Smooth muscle cell (in vitro differentiated cells): ENCODE data around the gene TFF1. TPM values are rescaled to one million over a fixed set of nuclear protein-coding genes. Genes with fewer than 3 reads are reported as not detected.

ENCODE experiments used
- DNase-seq: peaks from one replicate; lab custom pipeline; 2025; ENCODE audit not compliant: unreplicated experiment; lab: John Stamatoyannopoulos, UW
- H2AFZ ChIP-seq: fragments of 200-600 bp; sonication (generic); 2 replicates; pipeline ENCODE4 v1.6.0; 2016; ENCODE audit warnings: antibody characterized with exemption, low read depth, mild to moderate bottlenecking
- H3F3A ChIP-seq: fragments of 200-600 bp; sonication (generic); 2 replicates; pipeline ENCODE4 v1.6.0; 2017; ENCODE audit warnings: antibody characterized with exemption, low read depth
- H3K27ac ChIP-seq: fragments of 200-600 bp; sonication (generic); 2 replicates; pipeline ENCODE4 v1.5.1; 2016; ENCODE audit warnings: low read depth, mild to moderate bottlenecking
- H3K27me3 ChIP-seq: fragments of 200-600 bp; sonication (generic); 2 replicates; pipeline ENCODE4 v1.6.1; 2016; ENCODE audit warnings: low read depth, mild to moderate bottlenecking
- H3K36me3 ChIP-seq: fragments of 200-600 bp; sonication (generic); 2 replicates; pipeline ENCODE4 v1.5.1; 2016; ENCODE audit warnings: low read depth
- H3K4me1 ChIP-seq: fragments of 200-600 bp; sonication (generic); 2 replicates; pipeline ENCODE4 v1.5.1; 2016; ENCODE audit warnings: low read depth
- H3K4me2 ChIP-seq: fragments of 200-600 bp; sonication (generic); 2 replicates; pipeline ENCODE4 v1.6.0; 2016; ENCODE audit warnings: mild to moderate bottlenecking
- H3K4me3 ChIP-seq: fragments of 200-600 bp; sonication (generic); 2 replicates; pipeline ENCODE4 v1.5.1; 2016; ENCODE audit warnings: mild to moderate bottlenecking
- H3K79me2 ChIP-seq: fragments of 200-600 bp; sonication (generic); 2 replicates; pipeline ENCODE4 v1.6.0; 2016; ENCODE audit warnings: low read depth, mild to moderate bottlenecking
- H3K9ac ChIP-seq: fragments of 200-600 bp; sonication (generic); 2 replicates; pipeline ENCODE4 v1.6.0; 2016; ENCODE audit warnings: low read depth
- H3K9me3 ChIP-seq: fragments of 200-600 bp; sonication (generic); replicated peaks from 2 replicates; pipeline ENCODE4 v1.5.1; 2016; ENCODE audit warnings: low read depth
- H4K20me1 ChIP-seq: fragments of 200-600 bp; sonication (generic); 2 replicates; pipeline ENCODE4 v1.6.0; 2016; ENCODE audit warnings: low read depth
- WGBS: methylation state at CpG from one replicate; pipeline ENCODE4 v1.1.7; 2016; ENCODE audit warnings: low lambda C conversion rate; 5-methylcytosine and 5-hydroxymethylcytosine counted together
- polyA plus RNA-seq: library from polyadenylated mRNA; unstranded; fragments of >200 nt; fragmentation: Nextera tagmentation; extraction: Ambion mirVana; gene quantifications from 2 replicates; pipeline ENCODE4 v1.2.1, GENCODE V29; 2016
- total RNA-seq: library from RNA; depleted of rRNA; stranded (reverse); fragments of >200 nt; gene quantifications from 2 replicates; pipeline ENCODE4 v1.2.3, GENCODE V29; 2014
- TF ChIP-seq, protein P1 (sequence below): fragments of 200-600 bp; sonication (generic); IDR thresholded peaks from 2 replicates; pipeline ENCODE4 v1.5.1; 2017; ENCODE audit warnings: borderline replicate concordance, mild to moderate bottlenecking, antibody characterized with exemption; ENCODE audit not compliant: insufficient read depth, poor library complexity, severe bottlenecking

The TFF1 gene
- total and polyA plus RNA-seq, 2 experiments from 2014 or later: 7.9 to 8.6 TPM

DNA sequence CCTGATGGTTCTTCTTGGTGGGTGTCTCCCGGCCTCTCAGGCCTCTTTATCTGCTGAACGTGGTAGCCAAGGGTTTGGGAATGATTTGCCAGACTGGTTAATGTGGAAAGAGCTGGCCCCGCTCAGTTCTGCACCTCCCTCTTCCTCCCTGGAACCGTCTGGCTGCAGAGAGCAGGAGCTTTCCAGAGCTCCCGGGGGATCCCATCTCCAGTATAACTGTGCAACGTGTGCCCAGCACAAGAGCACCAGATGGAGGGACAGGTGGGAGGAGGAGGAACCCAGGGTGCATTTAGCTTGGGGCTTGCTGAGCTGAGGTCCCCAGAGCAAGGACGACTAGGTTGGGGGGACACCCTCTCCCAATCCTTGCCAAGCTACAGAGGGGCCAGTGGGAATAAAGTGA is 5.0 kb downstream of the TFF1 start:
- Histone ChIP-seq H3K9ac (no peak overlapping the region), H3K4me1 (no peaks in the 10 kb centered on the region), H3K4me3 (no peak overlapping the region), H3K9me3 (no peaks in the 10 kb centered on the region), H4K20me1 (no peaks in the 10 kb centered on the region), H3K79me2 (no peaks in the 10 kb centered on the region), H3K27me3 (no peaks in the 10 kb centered on the region), H2AFZ (no peak overlapping the region), H3K4me2 (no peak overlapping the region), H3K27ac (no peak overlapping the region), H3K36me3 (no peaks in the 10 kb centered on the region), H3F3A (no peaks in the 10 kb centered on the region)
- 86% methylated on average over 7 of the region's 7 CpGs for WGBS
- no peak for DNase-seq
- TF ChIP-seq, protein P1, sequence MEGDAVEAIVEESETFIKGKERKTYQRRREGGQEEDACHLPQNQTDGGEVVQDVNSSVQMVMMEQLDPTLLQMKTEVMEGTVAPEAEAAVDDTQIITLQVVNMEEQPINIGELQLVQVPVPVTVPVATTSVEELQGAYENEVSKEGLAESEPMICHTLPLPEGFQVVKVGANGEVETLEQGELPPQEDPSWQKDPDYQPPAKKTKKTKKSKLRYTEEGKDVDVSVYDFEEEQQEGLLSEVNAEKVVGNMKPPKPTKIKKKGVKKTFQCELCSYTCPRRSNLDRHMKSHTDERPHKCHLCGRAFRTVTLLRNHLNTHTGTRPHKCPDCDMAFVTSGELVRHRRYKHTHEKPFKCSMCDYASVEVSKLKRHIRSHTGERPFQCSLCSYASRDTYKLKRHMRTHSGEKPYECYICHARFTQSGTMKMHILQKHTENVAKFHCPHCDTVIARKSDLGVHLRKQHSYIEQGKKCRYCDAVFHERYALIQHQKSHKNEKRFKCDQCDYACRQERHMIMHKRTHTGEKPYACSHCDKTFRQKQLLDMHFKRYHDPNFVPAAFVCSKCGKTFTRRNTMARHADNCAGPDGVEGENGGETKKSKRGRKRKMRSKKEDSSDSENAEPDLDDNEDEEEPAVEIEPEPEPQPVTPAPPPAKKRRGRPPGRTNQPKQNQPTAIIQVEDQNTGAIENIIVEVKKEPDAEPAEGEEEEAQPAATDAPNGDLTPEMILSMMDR: no peak

DNA sequence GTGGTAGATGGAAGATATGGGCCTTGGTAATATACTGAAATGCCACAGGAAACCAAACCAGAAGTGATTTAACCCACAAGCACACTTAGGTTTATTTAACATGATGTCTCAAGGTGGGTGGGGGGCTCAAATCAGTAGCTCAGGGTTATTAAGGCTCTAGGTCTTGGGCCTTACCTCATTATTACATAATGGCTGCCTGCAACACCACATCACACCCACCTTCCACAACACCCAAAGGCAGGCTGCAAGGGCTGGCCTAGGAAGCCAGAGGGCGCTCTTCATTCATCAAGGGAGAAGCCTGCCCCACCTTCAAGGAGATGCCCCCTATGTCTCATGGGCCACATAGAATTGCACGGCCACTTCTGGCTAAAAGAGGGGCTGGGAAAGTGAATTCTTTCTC is 6.0 kb downstream of the TFF1 start:
- Histone ChIP-seq H3K4me2 (no peak overlapping the region), H2AFZ (no peak overlapping the region), H3K36me3 (no peaks in the 10 kb centered on the region), H3K9me3 (no peaks in the 10 kb centered on the region), H3F3A (no peaks in the 10 kb centered on the region), H3K27ac (no peak overlapping the region), H3K9ac (no peak overlapping the region), H4K20me1 (no peaks in the 10 kb centered on the region), H3K4me3 (no peak overlapping the region), H3K79me2 (no peaks in the 10 kb centered on the region), H3K27me3 (no peaks in the 10 kb centered on the region), H3K4me1 (no peaks in the 10 kb centered on the region)
- DNase-seq: no peak
- 73% methylated on average over 2 of the region's 2 CpGs for WGBS
- TF ChIP-seq, protein P1: no peak

DNA sequence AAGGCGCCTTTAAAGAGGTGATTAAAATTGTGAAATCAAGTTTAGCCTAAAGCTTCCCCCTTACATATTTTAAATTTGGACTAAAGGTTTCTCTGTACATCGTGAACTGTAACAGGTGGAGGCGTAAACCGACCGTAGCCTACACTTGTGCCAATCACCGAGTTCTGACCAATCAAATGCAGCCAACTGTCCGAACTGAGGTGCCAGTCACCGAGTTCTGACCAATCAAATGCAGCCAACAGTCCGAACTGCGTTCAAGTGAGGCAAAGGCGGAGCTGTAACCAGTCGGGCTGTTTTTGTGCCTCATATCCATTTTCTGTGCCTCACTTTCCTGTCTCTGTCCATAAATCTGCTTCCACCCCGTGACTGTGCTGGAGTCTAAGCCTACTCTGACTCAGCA is 7.4 kb downstream of the TFF1 start:
- Histone ChIP-seq H2AFZ (no peak overlapping the region), H3K4me1 (no peaks in the 10 kb centered on the region), H3K27me3 (no peaks in the 10 kb centered on the region), H3K36me3 (no peaks in the 10 kb centered on the region), H3K27ac (no peak overlapping the region), H3F3A (no peaks in the 10 kb centered on the region), H3K4me2 (no peak overlapping the region), H3K4me3 (no peak overlapping the region), H3K9me3 (peaks cover 4% of the 10 kb centered on the region), H3K79me2 (no peaks in the 10 kb centered on the region), H3K9ac (no peak overlapping the region), H4K20me1 (no peaks in the 10 kb centered on the region)
- WGBS: 80% methylated on average over 13 of the region's 13 CpGs
- TF ChIP-seq, protein P1: no peak
- DNase-seq: no peak

DNA sequence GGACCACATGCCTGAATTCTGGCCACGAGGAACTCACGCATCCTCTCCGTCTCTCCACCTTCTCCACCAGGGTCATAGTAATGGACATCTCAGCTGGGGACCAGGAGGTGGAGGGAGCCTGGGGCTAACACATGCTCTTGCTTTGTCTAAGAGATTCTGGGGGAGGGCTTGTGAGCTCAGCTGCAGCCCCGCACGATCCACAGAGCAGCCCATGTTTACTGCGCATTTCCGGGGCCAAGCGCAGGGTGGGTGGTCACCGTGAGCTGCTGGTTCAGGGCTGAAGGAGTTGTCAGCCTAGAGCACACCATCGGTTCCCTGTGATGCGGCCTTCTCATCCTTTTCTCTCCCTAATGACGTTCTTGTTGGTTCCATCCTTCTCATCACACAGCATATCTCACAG is 8.1 kb downstream of the TFF1 start:
- Histone ChIP-seq H3K4me3 (no peak overlapping the region), H3K9ac (no peak overlapping the region), H3K4me2 (no peak overlapping the region), H3K9me3 (peaks cover 4% of the 10 kb centered on the region), H3K36me3 (no peaks in the 10 kb centered on the region), H3F3A (no peaks in the 10 kb centered on the region), H3K27ac (no peak overlapping the region), H3K27me3 (no peaks in the 10 kb centered on the region), H4K20me1 (no peaks in the 10 kb centered on the region), H3K79me2 (no peaks in the 10 kb centered on the region), H3K4me1 (no peaks in the 10 kb centered on the region), H2AFZ (no peak overlapping the region)
- no peak for DNase-seq
- WGBS: 90% methylated on average over 12 of the region's 12 CpGs
- TF ChIP-seq, protein P1: no peak
